Metanephros (tissue), 1 donor: ENCODE results near the gene PDIA5. TPM values are rescaled to one million over a fixed set of nuclear protein-coding genes. Genes with fewer than 3 reads are reported as not detected.

ENCODE experiments used
- total RNA-seq: library from RNA; depleted of rRNA; stranded (reverse); fragments of >200 nt; gene quantifications from one replicate; pipeline ENCODE4 v1.2.3, GENCODE V29; 2014

Gene PDIA5
- 24.9 TPM for total RNA-seq

DNA sequence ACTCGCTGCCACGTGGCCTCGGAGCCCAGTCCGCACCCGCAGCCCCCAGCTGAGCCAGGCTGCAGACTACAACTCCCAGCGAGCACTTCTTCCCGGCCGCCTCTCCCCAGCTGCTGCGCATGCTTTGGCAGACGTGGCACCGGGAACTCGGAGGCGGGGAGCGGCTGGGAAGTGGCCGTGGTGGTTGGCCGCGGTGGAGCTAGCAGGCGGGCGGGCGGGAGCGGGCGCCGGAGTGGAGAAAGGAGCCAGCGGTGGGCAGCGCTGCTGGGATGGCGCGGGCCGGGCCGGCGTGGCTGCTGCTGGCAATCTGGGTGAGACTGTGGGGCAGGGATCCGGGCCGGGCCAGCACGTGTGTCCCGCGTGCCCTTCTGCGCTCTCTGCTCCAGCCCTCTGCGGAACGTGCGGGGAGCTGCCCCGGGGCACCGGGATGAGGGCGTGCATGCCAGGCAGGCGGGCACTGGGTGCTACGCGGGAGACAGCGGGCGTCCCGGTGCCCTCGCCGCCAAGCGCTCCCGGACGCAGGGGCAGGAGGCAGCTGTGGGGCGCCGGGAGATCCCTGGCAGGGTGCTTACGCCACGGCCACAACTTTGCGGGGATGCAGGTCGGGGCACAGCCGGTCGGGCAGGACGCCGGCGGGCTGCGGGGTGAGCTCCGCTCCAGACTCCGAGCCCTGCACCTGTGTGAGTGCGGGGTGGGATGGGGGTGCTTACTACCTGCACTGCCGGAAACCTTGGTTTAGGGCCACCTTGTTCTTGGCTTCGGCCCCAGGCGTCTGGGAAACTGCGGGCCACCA lies at the start of gene PDIA5:
TSS of gene PDIA5 (plus strand) at position 130 of the 793 bp plus-strand sequence. CDS start at position 270, 140 bp downstream.

DNA sequence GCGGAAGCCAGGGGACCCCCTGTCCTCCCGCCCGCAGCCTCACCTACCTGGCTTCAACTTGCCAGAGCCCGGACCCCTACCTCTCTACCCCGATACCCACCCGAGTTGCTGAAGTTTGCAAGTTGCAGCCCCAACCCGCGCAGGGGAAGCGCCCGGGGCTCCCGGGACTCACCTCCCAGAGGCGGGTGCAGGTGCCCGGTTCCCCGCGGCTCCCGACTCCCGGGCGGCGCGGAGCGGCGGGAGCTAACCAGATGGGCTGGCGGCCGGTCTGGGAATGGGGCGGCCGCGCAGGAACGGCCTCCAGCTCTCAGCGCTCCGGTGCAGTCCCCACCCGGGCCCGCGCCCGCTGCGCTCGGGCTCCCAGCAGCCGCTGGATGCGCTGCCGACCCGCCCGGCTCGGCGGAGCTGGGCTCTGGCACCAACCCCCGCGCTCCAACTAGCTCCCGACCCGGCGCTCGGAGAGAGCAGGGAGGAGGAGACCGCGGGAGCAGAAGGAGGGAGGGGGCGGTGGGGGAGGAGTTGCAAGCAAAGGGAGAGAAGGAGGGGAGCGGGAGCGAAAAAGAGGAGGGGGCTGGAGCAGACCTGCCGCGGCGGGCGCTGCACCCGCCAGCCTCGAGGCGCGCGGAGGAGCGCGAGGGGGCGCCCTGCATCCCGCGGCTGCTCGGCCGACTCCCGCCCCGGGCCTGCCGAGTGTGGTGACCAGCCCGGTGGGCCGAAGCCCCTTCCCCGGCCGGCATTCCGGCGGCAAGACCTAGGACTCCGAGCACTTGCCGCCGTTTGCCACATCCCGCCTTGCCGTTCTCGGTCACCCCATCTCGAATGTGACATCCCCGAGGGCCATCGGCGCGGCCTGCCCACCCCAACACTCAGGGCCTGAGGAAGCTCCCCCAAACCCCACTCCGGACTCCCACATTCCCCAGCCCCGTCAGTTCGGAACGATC lies 39.3 kb upstream of the PDIA5 start, which contains the start of gene SEMA5B:
TSS of gene SEMA5B (minus strand) at position 472 of the 941 bp plus-strand sequence. CDS start 66,500 bp downstream, outside the sequence.

DNA sequence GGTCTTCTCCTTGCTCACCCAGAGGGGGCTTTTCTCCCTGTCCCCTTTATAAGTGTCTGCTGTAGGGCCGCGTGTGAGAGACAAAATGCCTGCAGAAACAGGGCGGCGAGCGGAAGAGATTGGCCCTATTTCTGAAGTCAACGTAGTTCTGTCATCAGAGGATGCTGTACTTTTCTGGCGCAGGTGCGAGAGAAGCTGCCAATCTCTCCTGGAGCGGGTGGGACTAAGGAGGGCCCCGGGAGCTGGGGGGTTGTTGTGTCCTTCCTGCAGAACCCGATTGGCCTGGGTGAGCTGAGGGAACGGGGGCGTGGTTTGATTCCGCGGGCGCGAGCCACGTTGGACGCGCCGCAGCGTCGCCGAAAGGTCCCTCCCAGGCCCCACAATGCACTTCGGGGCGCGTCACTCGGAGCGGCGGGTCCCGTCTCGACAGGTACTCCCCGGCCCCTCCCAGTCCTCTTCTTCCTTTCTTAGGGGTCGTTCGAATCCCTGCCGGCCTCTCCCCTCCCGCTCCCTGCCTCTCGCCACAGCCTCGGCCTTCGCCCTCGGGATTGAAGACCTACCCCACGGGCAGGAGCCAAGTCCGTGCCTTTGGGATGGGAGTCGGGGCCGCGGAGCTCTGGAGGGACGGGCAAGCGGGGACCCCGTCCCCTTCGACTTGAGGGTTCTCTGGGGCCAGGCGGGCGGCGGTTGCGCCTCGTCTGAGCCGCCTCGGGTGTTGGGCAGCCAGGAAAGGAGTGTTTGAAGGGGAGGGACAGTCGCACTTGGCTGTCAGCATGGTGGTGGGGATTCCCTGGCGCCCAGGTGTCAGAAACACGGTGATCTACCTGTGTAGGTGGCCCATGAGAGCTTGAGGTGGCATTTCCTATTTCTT lies 135.0 kb downstream of the PDIA5 start, which contains the start of gene SEC22A:
TSS of gene SEC22A (plus strand) at position 387 of the 871 bp plus-strand sequence. CDS start 7,275 bp downstream, outside the sequence.

Other genes starting within 250 kb of the PDIA5 start
- gene SEMA5B, start 39.3 kb upstream of the PDIA5 start, total RNA-seq = 21.7 TPM
- 30.1 TPM for gene SEC22A, start 134.9 kb downstream of the PDIA5 start, total RNA-seq